ENCODE data around the gene AMPD2.
"Not testable (repeated sequence)": the region's sequence is repeated elsewhere in the genome, so short reads cannot be mapped to it uniquely, and the experiment has no call there.

DNA sequence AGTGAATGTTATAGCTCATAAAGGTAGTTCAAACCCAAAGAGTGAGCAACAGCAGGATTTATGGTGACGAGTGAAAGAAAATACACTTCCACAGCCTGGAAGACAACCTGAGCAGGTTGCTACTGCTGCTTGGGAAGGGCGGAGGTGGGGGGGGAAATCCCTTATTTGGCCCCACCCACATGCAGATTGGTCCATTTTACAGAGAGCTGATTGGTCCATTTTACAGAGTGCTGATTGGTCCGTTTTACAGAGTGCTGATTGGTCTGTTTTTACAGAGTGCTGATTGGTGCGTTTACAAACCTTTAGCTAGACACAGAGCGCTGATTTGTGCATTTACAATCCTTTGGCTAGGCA is 50.3 kb downstream of the AMPD2 start:
- TF ChIP-seq, protein P1, sequence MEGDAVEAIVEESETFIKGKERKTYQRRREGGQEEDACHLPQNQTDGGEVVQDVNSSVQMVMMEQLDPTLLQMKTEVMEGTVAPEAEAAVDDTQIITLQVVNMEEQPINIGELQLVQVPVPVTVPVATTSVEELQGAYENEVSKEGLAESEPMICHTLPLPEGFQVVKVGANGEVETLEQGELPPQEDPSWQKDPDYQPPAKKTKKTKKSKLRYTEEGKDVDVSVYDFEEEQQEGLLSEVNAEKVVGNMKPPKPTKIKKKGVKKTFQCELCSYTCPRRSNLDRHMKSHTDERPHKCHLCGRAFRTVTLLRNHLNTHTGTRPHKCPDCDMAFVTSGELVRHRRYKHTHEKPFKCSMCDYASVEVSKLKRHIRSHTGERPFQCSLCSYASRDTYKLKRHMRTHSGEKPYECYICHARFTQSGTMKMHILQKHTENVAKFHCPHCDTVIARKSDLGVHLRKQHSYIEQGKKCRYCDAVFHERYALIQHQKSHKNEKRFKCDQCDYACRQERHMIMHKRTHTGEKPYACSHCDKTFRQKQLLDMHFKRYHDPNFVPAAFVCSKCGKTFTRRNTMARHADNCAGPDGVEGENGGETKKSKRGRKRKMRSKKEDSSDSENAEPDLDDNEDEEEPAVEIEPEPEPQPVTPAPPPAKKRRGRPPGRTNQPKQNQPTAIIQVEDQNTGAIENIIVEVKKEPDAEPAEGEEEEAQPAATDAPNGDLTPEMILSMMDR (IDR thresholded peaks at IDR 0.05), result not testable (repeated sequence)
- not testable (repeated sequence) for TF ChIP-seq EP300 (IDR thresholded peaks at IDR 0.05); POLR2A (IDR thresholded peaks at IDR 0.05; ENCODE audit: low read depth)
